Measurements from ENCODE around the gene GRIK3.

Gene GRIK3

DNA sequence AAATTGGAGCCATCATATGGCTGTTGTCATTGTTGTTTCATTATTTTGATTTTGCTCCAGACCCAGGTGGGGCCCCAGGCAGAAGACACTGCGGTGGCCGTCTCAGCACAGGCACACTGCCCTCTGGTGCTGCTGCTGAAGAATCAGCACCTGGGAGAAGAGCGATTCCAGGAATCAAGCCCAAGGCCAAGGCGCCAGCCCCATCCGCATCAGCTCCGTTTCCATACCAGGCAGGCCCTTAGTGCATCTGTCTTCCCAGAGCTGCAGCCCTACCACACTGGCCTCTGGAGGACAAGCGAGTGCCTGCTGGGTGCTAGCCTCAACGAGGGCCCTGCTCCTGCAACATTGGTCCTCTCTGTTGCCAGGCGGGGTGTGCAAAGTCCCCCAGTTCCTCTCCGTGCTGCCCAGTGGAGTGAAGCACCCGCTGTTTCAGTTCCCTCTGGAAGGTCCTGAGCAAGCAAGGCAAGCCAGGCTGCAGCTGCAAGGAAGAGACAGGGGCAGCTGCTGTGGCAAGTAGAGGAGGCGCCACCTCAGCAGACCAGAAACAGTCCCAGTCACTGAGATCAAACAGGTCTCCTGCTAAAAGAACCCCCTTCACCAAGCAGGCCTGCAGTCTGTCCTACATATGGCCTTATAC, 5.2 kb downstream of the GRIK3 start:
- Histone ChIP-seq H2AFZ (ENCODE audit: insufficient read depth, low read length, poor library complexity) (no peak overlapping the region), H3K4me3 (ENCODE audit: low read depth, low read length) (no peak overlapping the region), H2AK5ac (ENCODE audit: low read length) (no peak overlapping the region), H3K23ac (ENCODE audit: low read length) (no peak overlapping the region), H2BK12ac (ENCODE audit: low read length) (no peak overlapping the region), H3K27me3 (ENCODE audit: insufficient read depth, low read length) (peaks cover 29% of the 10 kb centered on the region), H3K79me2 (ENCODE audit: control insufficient read depth, insufficient read depth, low read length, poor library complexity) (no peaks in the 10 kb centered on the region), H3K9me3 (ENCODE audit: insufficient read depth, low read depth, low read length) (no peaks in the 10 kb centered on the region), H3K4me2 (ENCODE audit: low read length) (no peak overlapping the region), H4K8ac (ENCODE audit: low read depth, low read length) (no peak overlapping the region), H3K4me1 (ENCODE audit: control insufficient read depth in 1 of 2, insufficient read depth in 2 of 2, low read length in 2 of 2) (peaks cover 0 to 5% of the 10 kb centered on the region in 2 experiments), H2BK5ac (ENCODE audit: low read depth, low read length, poor library complexity) (no peak overlapping the region), H3K27ac (ENCODE audit: low read depth, low read length) (no peak overlapping the region), H2BK120ac (ENCODE audit: insufficient read depth, low read length, poor library complexity) (no peak overlapping the region), H4K12ac (ENCODE audit: low read depth, low read length) (no peak overlapping the region), H3K14ac (ENCODE audit: low read length) (no peak overlapping the region), H3K9ac (ENCODE audit: low read length) (no peak overlapping the region), H3K36me3 (ENCODE audit: control insufficient read depth in 1 of 2, insufficient read depth in 2 of 2, low read length in 2 of 2) (no peaks in the 10 kb centered on the region), H3K79me1 (ENCODE audit: low read length) (no peaks in the 10 kb centered on the region), H3K18ac (ENCODE audit: low read length) (no peak overlapping the region), H3K4ac (ENCODE audit: low read depth, low read length) (no peak overlapping the region), H4K91ac (ENCODE audit: low read depth, low read length) (no peak overlapping the region)
- WGBS (ENCODE audit: extremely low coverage, insufficient coverage, insufficient read length), result no CpG with 5 or more reads among the region's 12 CpGs
- no peak for DNase-seq

DNA sequence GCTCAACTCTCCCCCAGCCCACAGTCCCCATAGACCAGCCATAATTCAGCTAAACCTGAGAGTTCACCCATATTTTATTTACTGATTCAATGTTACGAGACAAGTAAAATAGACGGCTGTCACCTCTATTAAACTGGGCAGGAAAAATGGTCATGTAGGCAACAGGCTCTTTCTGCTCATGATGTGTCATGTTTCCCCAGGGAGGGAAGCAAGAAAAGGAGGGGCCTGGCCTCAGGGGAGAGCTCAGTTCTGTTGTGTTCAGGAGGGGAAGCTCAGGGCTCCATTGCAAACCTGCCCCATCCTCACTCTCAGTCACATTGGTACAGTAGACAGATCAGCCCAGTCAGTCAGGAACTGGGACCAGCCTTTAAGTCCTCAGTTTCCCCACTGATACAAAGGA, 12.8 kb downstream of the GRIK3 start:
- H3K4me2 ChIP-seq (ENCODE audit: low read length), result no peak overlapping the region
- H3K14ac ChIP-seq (ENCODE audit: low read length), result no peak overlapping the region
- H2AK5ac ChIP-seq (ENCODE audit: low read length), result no peak overlapping the region
- H3K4ac ChIP-seq (ENCODE audit: low read depth, low read length), result no peak overlapping the region
- H3K9ac ChIP-seq (ENCODE audit: low read length), result no peak overlapping the region
- H3K79me2 ChIP-seq (ENCODE audit: control insufficient read depth, insufficient read depth, low read length, poor library complexity), result no peaks in the 10 kb centered on the region
- H4K12ac ChIP-seq (ENCODE audit: low read depth, low read length), result no peak overlapping the region
- no peak for DNase-seq
- no peaks in the 10 kb centered on the region for H3K9me3 ChIP-seq (ENCODE audit: insufficient read depth, low read depth, low read length)
- no peaks in the 10 kb centered on the region for H3K79me1 ChIP-seq (ENCODE audit: low read length)
- H2AFZ ChIP-seq (ENCODE audit: insufficient read depth, low read length, poor library complexity), result no peak overlapping the region
- no peak overlapping the region for H3K27ac ChIP-seq (ENCODE audit: low read depth, low read length)
- H3K18ac ChIP-seq (ENCODE audit: low read length), result no peak overlapping the region
- H3K27me3 ChIP-seq (ENCODE audit: insufficient read depth, low read length), result no peaks in the 10 kb centered on the region
- no peaks in the 10 kb centered on the region for H3K36me3 ChIP-seq (ENCODE audit: control insufficient read depth in 1 of 2, insufficient read depth in 2 of 2, low read length in 2 of 2)
- H4K8ac ChIP-seq (ENCODE audit: low read depth, low read length), result no peak overlapping the region
- no peak overlapping the region for H2BK12ac ChIP-seq (ENCODE audit: low read length)
- no peak overlapping the region for H3K4me3 ChIP-seq (ENCODE audit: low read depth, low read length)
- WGBS (ENCODE audit: extremely low coverage, insufficient coverage, insufficient read length), result no CpG with 5 or more reads among the region's 2 CpGs
- no peaks in the 10 kb centered on the region for H3K4me1 ChIP-seq (ENCODE audit: control insufficient read depth in 1 of 2, insufficient read depth in 2 of 2, low read length in 2 of 2)
- H3K23ac ChIP-seq (ENCODE audit: low read length), result no peak overlapping the region
- H2BK5ac ChIP-seq (ENCODE audit: low read depth, low read length, poor library complexity), result no peak overlapping the region
- H2BK120ac ChIP-seq (ENCODE audit: insufficient read depth, low read length, poor library complexity), result no peak overlapping the region
- no peak overlapping the region for H4K91ac ChIP-seq (ENCODE audit: low read depth, low read length)

DNA sequence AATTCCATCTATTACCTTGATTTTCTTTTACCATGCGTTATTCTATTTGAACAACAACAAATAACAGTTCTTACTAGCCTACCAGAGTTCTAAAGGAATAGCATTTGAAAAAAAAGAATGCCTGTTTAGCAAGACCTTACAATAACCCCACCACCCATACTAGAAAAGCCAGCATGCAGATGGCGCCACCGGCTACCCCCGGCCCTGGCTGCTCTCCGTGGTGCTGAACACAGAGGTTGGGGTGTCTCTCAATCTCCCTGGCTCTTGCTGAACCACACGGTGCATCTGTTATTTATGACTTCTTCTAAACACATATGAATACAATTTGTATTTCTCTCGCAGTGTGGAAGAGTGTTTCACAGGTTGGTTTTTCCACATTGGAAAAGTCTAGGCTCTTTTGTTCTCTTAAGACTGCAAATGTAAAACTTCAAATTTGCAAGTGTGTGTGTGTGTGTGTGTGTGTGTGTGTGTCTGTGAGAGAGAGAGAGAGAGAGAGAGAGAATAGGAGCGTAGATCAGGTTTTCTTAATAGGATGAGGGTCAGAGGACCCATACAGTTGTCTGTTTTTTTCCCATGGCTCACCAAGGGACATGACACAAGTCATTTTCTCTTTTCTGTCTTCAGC, 13.6 kb downstream of the GRIK3 start:
- H3K9me3 ChIP-seq (ENCODE audit: insufficient read depth, low read depth, low read length), result no peaks in the 10 kb centered on the region
- H3K14ac ChIP-seq (ENCODE audit: low read length), result no peak overlapping the region
- H3K4ac ChIP-seq (ENCODE audit: low read depth, low read length), result no peak overlapping the region
- H3K79me2 ChIP-seq (ENCODE audit: control insufficient read depth, insufficient read depth, low read length, poor library complexity), result no peaks in the 10 kb centered on the region
- no peaks in the 10 kb centered on the region for H3K36me3 ChIP-seq (ENCODE audit: control insufficient read depth in 1 of 2, insufficient read depth in 2 of 2, low read length in 2 of 2)
- no peak overlapping the region for H4K91ac ChIP-seq (ENCODE audit: low read depth, low read length)
- H3K27me3 ChIP-seq (ENCODE audit: insufficient read depth, low read length), result no peaks in the 10 kb centered on the region
- H2BK5ac ChIP-seq (ENCODE audit: low read depth, low read length, poor library complexity), result no peak overlapping the region
- no peak overlapping the region for H3K4me3 ChIP-seq (ENCODE audit: low read depth, low read length)
- WGBS (ENCODE audit: extremely low coverage, insufficient coverage, insufficient read length), result no CpG with 5 or more reads among the region's 8 CpGs
- no peak overlapping the region for H2BK12ac ChIP-seq (ENCODE audit: low read length)
- H3K4me1 ChIP-seq (ENCODE audit: control insufficient read depth in 1 of 2, insufficient read depth in 2 of 2, low read length in 2 of 2), result no peaks in the 10 kb centered on the region
- no peak overlapping the region for H4K8ac ChIP-seq (ENCODE audit: low read depth, low read length)
- no peak overlapping the region for H3K23ac ChIP-seq (ENCODE audit: low read length)
- H3K18ac ChIP-seq (ENCODE audit: low read length), result no peak overlapping the region
- DNase-seq, result no peak
- no peak overlapping the region for H3K9ac ChIP-seq (ENCODE audit: low read length)
- no peak overlapping the region for H2AK5ac ChIP-seq (ENCODE audit: low read length)
- H2BK120ac ChIP-seq (ENCODE audit: insufficient read depth, low read length, poor library complexity), result no peak overlapping the region
- no peak overlapping the region for H3K27ac ChIP-seq (ENCODE audit: low read depth, low read length)
- H4K12ac ChIP-seq (ENCODE audit: low read depth, low read length), result no peak overlapping the region
- H3K79me1 ChIP-seq (ENCODE audit: low read length), result no peaks in the 10 kb centered on the region
- no peak overlapping the region for H2AFZ ChIP-seq (ENCODE audit: insufficient read depth, low read length, poor library complexity)
- H3K4me2 ChIP-seq (ENCODE audit: low read length), result no peak overlapping the region

DNA sequence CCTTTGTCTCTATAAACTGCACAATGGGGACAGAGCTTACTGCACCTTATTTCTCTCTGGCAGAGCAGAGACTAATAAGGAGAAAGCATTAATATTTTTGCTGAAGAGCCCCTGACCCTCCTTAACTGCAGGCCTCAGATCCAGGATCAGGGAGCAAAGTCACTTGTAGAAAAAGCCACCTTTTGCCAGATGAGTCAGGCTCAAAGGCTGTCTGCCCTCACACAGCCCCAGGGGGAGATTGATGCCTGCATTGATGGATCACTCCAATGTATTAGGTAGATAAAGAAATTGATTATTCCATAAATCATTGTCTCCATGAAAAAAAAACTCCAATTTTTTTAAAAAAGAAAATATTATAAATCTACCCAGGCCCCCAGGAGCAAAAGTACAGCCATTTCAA, 15.8 kb downstream of the GRIK3 start:
- Histone ChIP-seq H2AK5ac (ENCODE audit: low read length) (no peak overlapping the region), H4K12ac (ENCODE audit: low read depth, low read length) (no peak overlapping the region), H2AFZ (ENCODE audit: insufficient read depth, low read length, poor library complexity) (no peak overlapping the region), H3K4ac (ENCODE audit: low read depth, low read length) (no peak overlapping the region), H4K8ac (ENCODE audit: low read depth, low read length) (no peak overlapping the region), H3K14ac (ENCODE audit: low read length) (no peak overlapping the region), H3K36me3 (ENCODE audit: control insufficient read depth in 1 of 2, insufficient read depth in 2 of 2, low read length in 2 of 2) (no peaks in the 10 kb centered on the region), H3K9me3 (ENCODE audit: insufficient read depth, low read depth, low read length) (no peaks in the 10 kb centered on the region), H3K4me1 (ENCODE audit: control insufficient read depth in 1 of 2, insufficient read depth in 2 of 2, low read length in 2 of 2) (no peaks in the 10 kb centered on the region), H3K4me3 (ENCODE audit: low read depth, low read length) (no peak overlapping the region), H3K27me3 (ENCODE audit: insufficient read depth, low read length) (no peaks in the 10 kb centered on the region), H2BK120ac (ENCODE audit: insufficient read depth, low read length, poor library complexity) (no peak overlapping the region), H2BK12ac (ENCODE audit: low read length) (no peak overlapping the region), H3K18ac (ENCODE audit: low read length) (no peak overlapping the region), H2BK5ac (ENCODE audit: low read depth, low read length, poor library complexity) (no peak overlapping the region), H3K4me2 (ENCODE audit: low read length) (no peak overlapping the region), H3K27ac (ENCODE audit: low read depth, low read length) (no peak overlapping the region), H3K9ac (ENCODE audit: low read length) (no peak overlapping the region), H3K23ac (ENCODE audit: low read length) (no peak overlapping the region), H3K79me2 (ENCODE audit: control insufficient read depth, insufficient read depth, low read length, poor library complexity) (no peaks in the 10 kb centered on the region), H3K79me1 (ENCODE audit: low read length) (no peaks in the 10 kb centered on the region), H4K91ac (ENCODE audit: low read depth, low read length) (no peak overlapping the region)
- no peak for DNase-seq
